Epithelial cell of proximal tubule (primary cell): ENCODE data around the gene SMPD4. TPM values are rescaled to one million over a fixed set of nuclear protein-coding genes. Genes with fewer than 3 reads are reported as not detected.
A peak's percentile ranks its signal among the peaks of the same experiment; 100 is the strongest.
"Not testable (repeated sequence)": the region's sequence is repeated elsewhere in the genome, so short reads cannot be mapped to it uniquely, and the experiment has no call there.

Experiments
- DNase-seq: peaks from one replicate; pipeline ENCODE4 v3.0.0-alpha.2; 2011; ENCODE audit warnings: low read depth
- H3K4me3 ChIP-seq: 2 replicates; pipeline ENCODE4 v1.5.1; 2011; ENCODE audit warnings: low read depth, mild to moderate bottlenecking, low read length
- total RNA-seq: library from RNA; depleted of rRNA; stranded (reverse); fragments of >200 nt; gene quantifications from 2 replicates; pipeline ENCODE4 v1.2.3, GENCODE V29; 2015
- TF ChIP-seq, protein P1 (sequence below): conservative IDR thresholded peaks from 2 replicates; pipeline ENCODE4 v1.5.1; 2012; ENCODE audit warnings: low read depth, mild to moderate bottlenecking, low read length

SMPD4 gene, protein sequence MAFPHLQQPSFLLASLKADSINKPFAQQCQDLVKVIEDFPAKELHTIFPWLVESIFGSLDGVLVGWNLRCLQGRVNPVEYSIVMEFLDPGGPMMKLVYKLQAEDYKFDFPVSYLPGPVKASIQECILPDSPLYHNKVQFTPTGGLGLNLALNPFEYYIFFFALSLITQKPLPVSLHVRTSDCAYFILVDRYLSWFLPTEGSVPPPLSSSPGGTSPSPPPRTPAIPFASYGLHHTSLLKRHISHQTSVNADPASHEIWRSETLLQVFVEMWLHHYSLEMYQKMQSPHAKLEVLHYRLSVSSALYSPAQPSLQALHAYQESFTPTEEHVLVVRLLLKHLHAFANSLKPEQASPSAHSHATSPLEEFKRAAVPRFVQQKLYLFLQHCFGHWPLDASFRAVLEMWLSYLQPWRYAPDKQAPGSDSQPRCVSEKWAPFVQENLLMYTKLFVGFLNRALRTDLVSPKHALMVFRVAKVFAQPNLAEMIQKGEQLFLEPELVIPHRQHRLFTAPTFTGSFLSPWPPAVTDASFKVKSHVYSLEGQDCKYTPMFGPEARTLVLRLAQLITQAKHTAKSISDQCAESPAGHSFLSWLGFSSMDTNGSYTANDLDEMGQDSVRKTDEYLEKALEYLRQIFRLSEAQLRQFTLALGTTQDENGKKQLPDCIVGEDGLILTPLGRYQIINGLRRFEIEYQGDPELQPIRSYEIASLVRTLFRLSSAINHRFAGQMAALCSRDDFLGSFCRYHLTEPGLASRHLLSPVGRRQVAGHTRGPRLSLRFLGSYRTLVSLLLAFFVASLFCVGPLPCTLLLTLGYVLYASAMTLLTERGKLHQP
- total RNA-seq, result 62.2 and 80.7 TPM in 2 replicates

DNA sequence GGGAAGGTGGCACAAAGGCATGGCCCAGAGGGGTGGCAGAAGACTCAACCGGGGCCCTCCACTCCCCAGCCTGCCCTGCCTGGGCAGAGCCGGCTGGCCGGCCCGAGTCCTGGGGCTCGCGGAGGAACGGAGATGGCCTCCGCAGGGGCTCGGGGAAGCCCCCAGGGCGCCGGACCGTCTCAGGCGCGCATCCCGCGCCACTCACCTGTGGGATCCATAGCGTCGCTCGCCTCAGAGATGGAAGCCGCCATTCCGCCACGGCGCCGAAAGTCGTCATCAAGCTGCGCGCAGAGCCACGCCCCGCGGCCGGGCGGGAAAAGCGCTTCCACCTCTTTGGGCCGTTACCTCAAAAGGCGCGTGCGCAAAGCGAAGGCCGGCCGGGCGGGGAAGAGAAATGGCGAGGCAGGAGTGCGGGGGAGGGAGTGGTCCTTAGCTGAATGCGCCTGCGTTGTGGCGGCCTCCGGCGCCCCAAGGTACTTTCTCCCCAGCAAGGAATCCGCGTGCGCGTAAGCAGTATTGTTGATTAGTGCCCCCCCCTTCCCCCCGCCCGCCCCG lies at the start of gene SMPD4:
TSS of gene SMPD4 (minus strand) at position 278 of the 555 bp plus-strand sequence. CDS start 5,010 bp downstream, outside the sequence.
- TF ChIP-seq, protein P1, sequence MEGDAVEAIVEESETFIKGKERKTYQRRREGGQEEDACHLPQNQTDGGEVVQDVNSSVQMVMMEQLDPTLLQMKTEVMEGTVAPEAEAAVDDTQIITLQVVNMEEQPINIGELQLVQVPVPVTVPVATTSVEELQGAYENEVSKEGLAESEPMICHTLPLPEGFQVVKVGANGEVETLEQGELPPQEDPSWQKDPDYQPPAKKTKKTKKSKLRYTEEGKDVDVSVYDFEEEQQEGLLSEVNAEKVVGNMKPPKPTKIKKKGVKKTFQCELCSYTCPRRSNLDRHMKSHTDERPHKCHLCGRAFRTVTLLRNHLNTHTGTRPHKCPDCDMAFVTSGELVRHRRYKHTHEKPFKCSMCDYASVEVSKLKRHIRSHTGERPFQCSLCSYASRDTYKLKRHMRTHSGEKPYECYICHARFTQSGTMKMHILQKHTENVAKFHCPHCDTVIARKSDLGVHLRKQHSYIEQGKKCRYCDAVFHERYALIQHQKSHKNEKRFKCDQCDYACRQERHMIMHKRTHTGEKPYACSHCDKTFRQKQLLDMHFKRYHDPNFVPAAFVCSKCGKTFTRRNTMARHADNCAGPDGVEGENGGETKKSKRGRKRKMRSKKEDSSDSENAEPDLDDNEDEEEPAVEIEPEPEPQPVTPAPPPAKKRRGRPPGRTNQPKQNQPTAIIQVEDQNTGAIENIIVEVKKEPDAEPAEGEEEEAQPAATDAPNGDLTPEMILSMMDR, result no peak
- DNase-seq, result peak; percentile 46
- H3K4me3 ChIP-seq, result peak within 1 kb of the TSS; percentile 94

DNA sequence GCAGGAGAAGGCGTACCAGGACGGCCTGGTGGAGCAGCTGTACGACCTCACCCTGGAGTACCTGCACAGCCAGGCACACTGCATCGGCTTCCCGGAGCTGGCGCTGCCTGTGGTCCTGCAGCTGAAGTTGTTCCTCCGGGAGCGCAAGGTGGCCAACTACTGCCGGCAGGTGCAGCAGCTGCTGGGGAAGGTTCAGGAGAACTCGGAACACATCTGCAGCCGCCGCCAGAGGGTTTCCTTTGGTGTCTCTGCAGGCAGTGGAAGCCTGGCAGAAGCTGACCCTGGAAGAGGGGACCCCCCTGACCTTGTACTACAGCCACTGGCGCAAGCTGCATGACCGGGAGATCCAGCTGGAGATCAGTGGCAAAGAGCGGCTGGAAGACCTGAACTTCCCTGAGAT lies 49.5 kb upstream of the SMPD4 start:
- DNase-seq, H3K4me3 ChIP-seq: not testable (repeated sequence)

DNA sequence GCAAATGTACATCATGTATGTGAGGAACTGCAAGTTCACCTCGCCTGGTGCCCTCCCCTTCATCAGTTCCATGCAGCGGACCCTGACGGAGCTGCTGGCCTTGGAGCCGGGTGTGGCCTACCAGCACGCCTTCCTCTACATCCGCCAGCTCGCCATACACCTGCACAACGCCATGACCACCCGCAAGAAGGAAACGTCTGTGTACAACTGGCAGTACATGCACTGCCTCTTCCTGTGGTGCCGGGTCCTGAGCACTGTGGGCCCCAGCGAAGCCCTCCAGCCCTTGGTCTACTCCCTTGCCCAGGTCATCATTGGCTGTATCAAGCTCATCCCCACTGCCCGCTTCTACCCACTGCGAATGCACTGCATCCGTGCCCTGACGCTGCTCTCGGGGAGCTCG lies 49.0 kb upstream of the SMPD4 start:
- not testable (repeated sequence) for H3K4me3 ChIP-seq, DNase-seq

DNA sequence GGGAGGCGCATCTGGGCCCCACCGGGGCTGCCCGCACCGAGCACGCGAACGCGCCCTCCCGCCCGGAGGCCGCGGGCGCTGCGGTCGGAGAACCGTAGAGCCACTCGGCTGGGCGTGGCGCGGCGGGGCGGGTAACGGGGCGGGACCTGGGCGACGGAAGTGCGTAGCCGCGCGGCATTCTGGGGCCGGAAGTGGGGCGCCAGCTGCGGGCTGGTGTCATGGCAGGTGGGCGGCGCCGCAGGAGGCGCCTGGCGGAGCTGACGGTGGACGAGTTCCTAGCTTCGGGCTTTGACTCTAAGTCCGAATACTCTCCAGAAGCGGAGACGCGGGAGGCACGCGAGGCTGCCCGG lies 47.7 kb upstream of the SMPD4 start:
- not testable (repeated sequence) for H3K4me3 ChIP-seq, DNase-seq

DNA sequence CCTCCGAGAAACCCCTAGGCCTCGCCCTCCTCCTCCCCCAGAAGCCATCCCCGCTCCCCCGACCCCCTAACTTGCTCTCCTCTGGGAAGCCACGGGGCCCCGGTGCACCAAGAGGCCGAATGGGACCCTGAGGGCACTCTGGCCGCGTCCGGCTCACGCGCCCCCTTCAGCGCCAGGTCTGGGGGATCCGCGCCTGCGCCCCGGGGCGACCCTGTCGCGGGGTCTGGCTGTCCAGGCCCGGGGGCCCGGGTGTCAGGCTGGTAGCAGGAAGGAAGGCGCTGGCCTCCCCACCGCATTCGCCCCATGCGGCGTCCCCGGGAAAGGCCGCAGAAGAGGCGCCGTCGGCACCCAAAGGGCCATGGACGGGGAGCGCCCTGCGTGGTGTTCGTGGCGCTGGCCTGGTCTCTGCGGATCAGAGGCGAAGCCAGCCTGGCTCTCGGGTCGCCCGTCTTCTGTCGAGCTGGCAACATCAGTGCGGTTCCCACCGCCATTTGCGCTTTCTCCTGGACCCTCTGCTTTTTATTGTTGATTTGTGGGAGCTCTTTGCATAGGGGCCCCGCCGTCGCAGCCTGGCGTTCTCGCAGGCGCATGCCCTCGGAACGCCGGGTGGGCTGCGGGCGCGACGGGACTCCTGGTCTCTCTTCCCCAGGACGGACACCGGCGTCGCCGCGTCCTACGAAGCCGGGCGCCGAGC lies 47.2 kb upstream of the SMPD4 start:
- H3K4me3 ChIP-seq, DNase-seq: not testable (repeated sequence)

DNA sequence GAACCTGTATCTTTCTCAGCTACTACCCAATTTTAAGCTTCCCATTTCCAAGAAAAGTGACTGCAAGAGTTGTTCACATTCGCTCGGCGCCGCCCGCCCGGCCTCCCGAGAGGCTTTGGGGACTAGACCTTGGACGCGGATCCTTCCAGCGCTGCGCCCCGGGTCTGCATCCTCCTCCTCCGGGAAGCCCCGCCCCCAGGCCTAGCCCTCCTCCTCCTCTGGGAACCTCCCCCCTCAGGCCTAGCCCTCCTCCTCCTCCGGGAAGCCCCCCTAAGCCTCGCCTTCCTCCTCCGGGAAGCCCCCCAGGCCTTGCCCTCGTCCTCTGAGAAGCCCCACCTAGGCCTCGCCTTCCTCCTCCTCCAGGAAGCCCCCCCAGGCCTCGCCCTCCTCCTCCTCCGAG lies 46.6 kb upstream of the SMPD4 start:
- H3K4me3 ChIP-seq, DNase-seq: not testable (repeated sequence)

DNA sequence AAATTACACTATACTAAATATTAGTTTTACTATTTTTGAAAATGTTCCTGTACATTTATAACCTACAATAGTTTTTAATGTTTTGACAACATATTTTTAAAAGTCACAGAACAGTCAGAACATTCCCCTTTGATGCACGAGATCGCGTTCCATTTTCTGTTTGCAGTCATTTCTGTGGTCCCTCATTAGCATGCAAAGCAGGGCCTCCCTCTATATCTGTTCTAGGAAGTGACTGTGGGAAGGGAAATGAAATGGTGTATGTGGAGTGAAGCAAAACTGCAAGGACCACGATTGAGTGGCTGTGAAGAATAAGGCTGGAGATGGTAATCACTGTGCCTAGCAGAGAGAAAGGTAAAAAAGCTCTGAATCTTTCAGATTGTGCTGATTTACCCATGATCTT lies 41.1 kb upstream of the SMPD4 start:
- not testable (repeated sequence) for DNase-seq, H3K4me3 ChIP-seq

DNA sequence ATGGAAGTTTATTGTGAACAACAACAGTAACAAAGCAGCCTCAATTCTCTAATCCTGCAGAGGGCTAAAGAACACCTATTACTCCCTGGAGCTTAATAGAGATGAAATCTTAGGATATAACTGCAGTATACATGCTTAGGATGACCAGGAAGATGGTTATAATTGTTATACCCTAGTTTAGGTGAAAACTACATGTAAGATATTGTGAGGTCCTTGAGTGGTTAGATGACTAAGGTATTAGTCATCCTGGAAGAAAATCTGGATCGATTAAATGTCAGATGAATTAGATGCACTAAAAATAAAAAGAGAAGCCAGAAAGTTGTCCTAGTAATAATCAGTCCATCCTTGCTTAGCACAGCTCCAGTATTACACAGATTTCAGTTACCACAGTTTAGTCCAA lies 39.1 kb upstream of the SMPD4 start:
- H3K4me3 ChIP-seq, DNase-seq: not testable (repeated sequence)

DNA sequence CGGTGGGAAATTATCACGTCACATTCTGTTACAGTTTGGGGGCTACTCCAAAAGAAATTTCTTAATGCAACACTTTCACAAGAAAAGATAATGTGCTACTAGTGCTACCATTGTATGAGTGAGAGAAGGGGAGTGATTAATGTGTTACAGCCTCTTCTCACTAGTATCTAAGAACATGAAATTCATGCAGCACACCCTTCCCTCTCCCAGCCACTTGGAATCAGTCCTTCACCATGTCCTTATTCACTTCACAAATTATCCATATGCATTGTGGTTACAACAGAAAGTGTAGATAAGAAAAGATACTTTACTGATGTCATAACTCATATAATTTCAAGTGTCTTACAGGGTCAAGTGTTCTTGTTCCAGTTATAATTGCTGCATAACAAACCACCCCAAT lies 37.7 kb upstream of the SMPD4 start:
- DNase-seq, H3K4me3 ChIP-seq: not testable (repeated sequence)

DNA sequence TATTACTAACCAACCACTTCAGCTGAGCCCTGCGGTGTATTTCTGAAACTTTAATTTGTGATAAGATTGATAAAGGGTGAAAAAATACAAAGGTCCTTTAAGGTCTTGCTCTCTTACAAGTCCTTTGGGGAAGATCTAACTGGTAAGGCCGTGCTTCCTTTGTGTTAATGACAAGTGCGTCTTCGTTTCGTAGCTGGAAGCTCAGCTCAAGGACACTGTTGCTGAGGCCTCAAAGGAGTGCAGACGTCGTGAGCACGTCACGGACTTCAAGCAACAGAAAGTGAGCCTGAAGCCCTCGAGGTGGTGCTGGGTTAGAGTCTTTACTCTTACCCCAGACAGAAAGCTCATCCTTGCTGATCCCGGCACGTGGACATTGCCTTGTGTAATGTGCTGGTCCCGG lies 25.6 kb upstream of the SMPD4 start:
- not testable (repeated sequence) for DNase-seq, H3K4me3 ChIP-seq

DNA sequence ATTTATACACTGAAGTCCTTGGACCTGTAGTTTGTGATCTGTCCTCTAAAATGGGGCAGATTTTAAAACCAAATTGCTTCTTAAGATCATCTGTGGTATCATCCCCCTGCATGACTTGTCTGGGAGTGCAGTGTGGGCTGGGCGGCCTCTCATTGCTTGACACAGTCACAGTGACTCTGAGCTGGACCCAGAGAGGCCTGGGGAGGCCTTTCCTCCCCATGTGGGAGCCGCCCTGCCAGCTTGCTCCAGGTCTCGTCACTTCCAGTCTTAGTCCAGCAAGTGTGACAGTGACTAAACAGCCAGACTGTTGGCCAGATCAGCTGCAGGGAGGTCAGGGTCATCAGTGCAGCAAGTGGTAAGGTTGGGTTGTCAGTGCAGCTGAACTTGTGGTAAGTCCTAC lies 21.7 kb upstream of the SMPD4 start:
- DNase-seq, H3K4me3 ChIP-seq: not testable (repeated sequence)

DNA sequence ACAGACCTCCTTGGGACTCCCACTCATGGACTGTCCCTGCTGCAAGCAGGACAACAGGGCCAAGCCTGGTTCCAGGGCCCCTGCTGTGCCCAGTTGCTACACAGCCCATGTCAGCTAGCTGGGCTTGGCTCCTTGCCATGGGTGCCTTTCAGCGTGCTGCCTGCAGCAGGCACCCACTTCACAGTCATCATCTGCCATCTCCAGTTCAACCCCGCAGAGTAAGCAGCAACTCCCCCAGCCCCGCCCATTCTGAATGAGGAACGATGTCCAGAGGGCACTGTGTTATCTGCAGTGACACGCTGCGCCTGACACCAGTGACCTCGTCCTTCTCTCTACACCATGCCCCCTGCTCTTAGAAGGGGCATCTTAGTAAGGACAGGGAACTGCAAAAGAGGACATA lies 21.1 kb upstream of the SMPD4 start:
- not testable (repeated sequence) for H3K4me3 ChIP-seq, DNase-seq

DNA sequence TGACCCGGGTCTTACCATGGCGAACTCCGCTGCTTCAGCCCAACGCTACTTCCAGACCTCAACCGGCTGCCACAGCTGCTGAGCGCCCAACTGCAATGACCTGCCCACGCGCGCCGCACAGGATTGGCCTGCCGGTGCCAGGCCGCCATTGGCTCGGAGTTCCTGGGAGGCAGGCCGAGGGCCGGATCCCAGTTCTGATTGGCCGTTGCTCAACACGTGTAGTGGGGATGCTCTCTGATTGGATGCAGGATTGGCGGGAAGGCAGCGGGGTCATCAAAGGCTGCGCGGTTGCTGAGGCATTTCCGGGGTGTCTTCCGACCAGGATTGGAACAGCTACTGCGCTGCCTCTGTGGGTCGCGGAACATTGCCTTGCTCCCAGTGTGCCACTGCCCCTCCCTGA lies 16.9 kb upstream of the SMPD4 start, which contains the start of gene TUBA3E:
TSS of gene TUBA3E (minus strand) at position 97 of the 400 bp plus-strand sequence. CDS start at position 18, 79 bp downstream.
- no peak for DNase-seq
- H3K4me3 ChIP-seq, result no peak within 1 kb of the TSS
- TF ChIP-seq, protein P1, result no peak

DNA sequence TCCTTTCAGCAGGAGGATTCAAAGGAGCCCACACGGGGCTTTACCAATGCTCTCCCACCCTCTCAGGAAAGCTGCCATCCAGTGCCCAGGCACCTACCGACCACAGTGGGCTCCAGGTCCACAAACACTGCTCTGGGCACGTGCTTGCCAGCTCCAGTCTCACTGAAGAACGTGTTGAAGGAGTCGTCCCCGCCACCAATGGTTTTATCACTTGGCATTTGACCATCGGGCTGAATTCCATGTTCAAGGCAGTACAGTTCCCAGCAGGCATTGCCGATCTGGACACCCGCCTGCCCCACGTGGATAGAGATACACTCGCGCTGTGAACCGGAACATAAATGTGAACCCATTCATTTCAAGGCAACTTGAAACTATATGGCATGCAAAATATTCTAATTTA lies 14.7 kb upstream of the SMPD4 start:
- H3K4me3 ChIP-seq, DNase-seq: not testable (repeated sequence)

DNA sequence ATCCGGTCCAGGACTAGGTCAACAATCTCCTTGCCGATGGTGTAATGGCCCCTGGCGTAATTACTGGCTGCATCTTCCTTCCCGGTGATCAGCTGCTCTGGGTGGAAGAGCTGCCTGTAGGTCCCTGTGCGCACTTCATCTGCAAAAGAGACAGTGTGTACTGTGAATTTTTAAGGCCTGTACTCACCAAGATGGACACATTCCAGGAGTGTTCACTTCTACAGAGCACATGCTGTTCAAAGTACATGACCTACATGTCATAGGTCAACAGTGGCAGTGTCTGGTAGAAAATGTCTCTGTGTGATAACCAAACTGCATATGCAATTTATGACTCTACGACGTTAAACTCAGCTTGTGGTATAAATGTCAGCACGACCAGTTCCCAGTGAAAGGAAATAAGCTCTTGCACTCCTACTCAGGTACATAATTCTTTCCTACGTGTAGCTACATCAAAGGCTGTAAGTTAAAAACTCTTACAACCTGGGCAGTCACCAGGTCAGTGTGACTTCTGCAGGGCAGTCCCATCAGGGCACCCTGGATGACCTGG lies 13.8 kb upstream of the SMPD4 start:
- H3K4me3 ChIP-seq, DNase-seq: not testable (repeated sequence)

DNA sequence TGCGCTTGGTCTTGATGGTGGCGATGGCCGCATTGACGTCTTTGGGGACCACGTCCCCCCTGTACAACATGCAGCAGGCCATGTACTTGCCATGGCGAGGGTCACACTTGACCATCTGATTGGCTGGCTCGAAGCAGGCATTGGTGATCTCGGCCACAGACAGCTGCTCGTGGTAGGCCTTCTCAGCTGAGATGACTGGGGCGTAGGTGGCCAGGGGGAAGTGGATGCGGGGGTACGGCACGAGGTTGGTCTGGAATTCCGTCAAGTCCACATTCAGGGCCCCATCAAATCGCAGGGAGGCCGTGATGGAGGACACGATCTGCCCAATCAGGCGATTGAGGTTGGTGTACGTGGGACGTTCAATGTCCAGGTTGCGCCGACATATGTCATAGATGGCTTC lies 12.4 kb upstream of the SMPD4 start:
- not testable (repeated sequence) for H3K4me3 ChIP-seq, DNase-seq
